Stimulated activated naive CD8-positive, alpha-beta T cell treated with anti-CD3 and anti-CD28 coated beads, Interleukin-15, amount 100 ng/mL, for 72 hours (primary cell): ENCODE measurements around the gene ANKRD23.

Source experiments
- ATAC-seq: fragments of 150-1000 bp; cut with Tn5 transposase; 2 replicates; pipeline ENCODE4 v1.10.0; 2021; ENCODE audit warnings: mild to moderate bottlenecking, moderate library complexity
- DNase-seq, 2 donors: peaks; one replicate each; pipeline ENCODE4 v3.0.0; 2021 to 2022
- H3K27ac Mint-ChIP-seq, 2 donors: one replicate each; pipeline ENCODE4 v1.8.0; 2022; ENCODE audit warnings: mild to moderate bottlenecking in 2 of 2, mixed read lengths in 2 of 2, moderate library complexity in 2 of 2
- H3K27me3 Mint-ChIP-seq: one replicate; pipeline ENCODE4 v1.8.0; 2022; ENCODE audit warnings: mixed read lengths
- H3K4me1 Mint-ChIP-seq: one replicate; pipeline ENCODE4 v1.8.0; 2022; ENCODE audit warnings: mild to moderate bottlenecking, mixed read lengths
- H3K4me3 Mint-ChIP-seq, 2 donors: one replicate each; pipeline ENCODE4 v1.8.0; 2022; ENCODE audit warnings: mild to moderate bottlenecking in 2 of 2, mixed read lengths in 2 of 2, moderate library complexity in 1 of 2
- H3K9me3 Mint-ChIP-seq, 2 donors: one replicate each; pipeline ENCODE4 v1.8.0; 2022; ENCODE audit warnings: mixed read lengths in 2 of 2

The ANKRD23 gene

GRCh38 chr2:96859099-96859649, 15.4 kb upstream of the ANKRD23 start:
- Mint-ChIP-seq H3K9me3 (no peaks in the 10 kb centered on the region), H3K4me3 (peak overlapping the region; percentile 85 to 99), H3K4me1 (peaks cover 56% of the 10 kb centered on the region), H3K27me3 (no peaks in the 10 kb centered on the region), H3K27ac (peak overlapping the region in 1 of 2 donors; percentile 72)
- ATAC-seq (no peak), DNase-seq (no peak)

GRCh38 chr2:96857667-96858372, 14.0 kb upstream of the ANKRD23 start, which contains the start of gene ANKRD39:
TSS of gene ANKRD39 (minus strand) at chr2:96858016. CDS start at chr2:96857987, 29 bp downstream.
- H3K4me1 Mint-ChIP-seq, result peaks cover 56% of the 10 kb centered on the region
- peak within 1 kb of the TSS; percentile 85 to 99 for H3K4me3 Mint-ChIP-seq
- no peaks in the 10 kb centered on the region for H3K9me3 Mint-ChIP-seq
- peak; percentile 99 for DNase-seq
- peak within 1 kb of the TSS; percentile 91 to 98 for H3K27ac Mint-ChIP-seq
- ATAC-seq, result peak; percentile 91
- no peaks in the 10 kb centered on the region for H3K27me3 Mint-ChIP-seq

GRCh38 chr2:96856776-96857666, 13.2 kb upstream of the ANKRD23 start:
- Mint-ChIP-seq H3K9me3 (no peaks in the 10 kb centered on the region), H3K4me1 (peaks cover 56% of the 10 kb centered on the region), H3K27ac (peak overlapping the region; percentile 54 to 60), H3K27me3 (no peaks in the 10 kb centered on the region), H3K4me3 (peak overlapping the region; percentile 85 to 99)
- ATAC-seq (peak; percentile 1), DNase-seq (peak in 1 of 2 donors; percentile 44)

- Mint-ChIP-seq H3K27me3 (no peaks in the 10 kb centered on the region), H3K27ac (no peak overlapping the region), H3K9me3 (no peaks in the 10 kb centered on the region), H3K4me1 (peaks cover 28% of the 10 kb centered on the region), H3K4me3 (no peak overlapping the region)
- ATAC-seq (no peak), DNase-seq (no peak)
Observed at GRCh38 chr2:96853321-96853720, 9.5 kb upstream of the ANKRD23 start.

GRCh38 chr2:96852667-96853066, 8.8 kb upstream of the ANKRD23 start:
- Mint-ChIP-seq H3K9me3 (no peaks in the 10 kb centered on the region), H3K27me3 (no peaks in the 10 kb centered on the region), H3K4me1 (peaks cover 25% of the 10 kb centered on the region), H3K4me3 (no peak overlapping the region), H3K27ac (peak overlapping the region in 1 of 2 donors; percentile 1)
- ATAC-seq, result no peak
- DNase-seq, result no peak

GRCh38 chr2:96848264-96848663, 4.4 kb upstream of the ANKRD23 start:
- H3K27me3 Mint-ChIP-seq, result no peaks in the 10 kb centered on the region
- no peak overlapping the region for H3K4me3 Mint-ChIP-seq
- H3K27ac Mint-ChIP-seq, result no peak overlapping the region
- no peak for DNase-seq
- no peak for ATAC-seq
- no peaks in the 10 kb centered on the region for H3K9me3 Mint-ChIP-seq
- H3K4me1 Mint-ChIP-seq, result no peaks in the 10 kb centered on the region

- DNase-seq, result no peak
- Mint-ChIP-seq H3K4me1 (no peaks in the 10 kb centered on the region), H3K4me3 (no peak overlapping the region), H3K9me3 (no peaks in the 10 kb centered on the region), H3K27me3 (no peaks in the 10 kb centered on the region), H3K27ac (peak overlapping the region in 1 of 2 donors; percentile 27)
- ATAC-seq, result no peak
Observed at GRCh38 chr2:96847586-96847985, 3.8 kb upstream of the ANKRD23 start.

- H3K27me3 Mint-ChIP-seq, result no peaks in the 10 kb centered on the region
- ATAC-seq (no peak), DNase-seq (no peak)
- H3K9me3 Mint-ChIP-seq, result no peaks in the 10 kb centered on the region
- H3K4me1 Mint-ChIP-seq, result no peaks in the 10 kb centered on the region
- H3K27ac Mint-ChIP-seq, result no peak overlapping the region
- no peak overlapping the region for H3K4me3 Mint-ChIP-seq
Observed at GRCh38 chr2:96846825-96847224, 3.0 kb upstream of the ANKRD23 start.

- peaks cover 18% of the 10 kb centered on the region for H3K4me1 Mint-ChIP-seq
- DNase-seq (no peak), ATAC-seq (no peak)
- H3K27me3 Mint-ChIP-seq, result no peaks in the 10 kb centered on the region
- no peak overlapping the region for H3K4me3 Mint-ChIP-seq
- H3K9me3 Mint-ChIP-seq, result no peaks in the 10 kb centered on the region
- H3K27ac Mint-ChIP-seq, result peak overlapping the region in 1 of 2 donors; percentile 50
Observed at GRCh38 chr2:96844405-96844808, 586 bp upstream of the ANKRD23 start.

- Mint-ChIP-seq H3K27ac (peak overlapping the region in 1 of 2 donors; percentile 72), H3K27me3 (no peaks in the 10 kb centered on the region), H3K9me3 (no peaks in the 10 kb centered on the region), H3K4me3 (no peak overlapping the region), H3K4me1 (peaks cover 26% of the 10 kb centered on the region)
- no peak for ATAC-seq
- no peak for DNase-seq
Observed at GRCh38 chr2:96842600-96842999, 1.2 kb downstream of the ANKRD23 start.

GRCh38 chr2:96841701-96842495, 1.9 kb downstream of the ANKRD23 start:
- Mint-ChIP-seq H3K4me1 (peaks cover 26% of the 10 kb centered on the region), H3K4me3 (no peak overlapping the region), H3K27me3 (no peaks in the 10 kb centered on the region), H3K9me3 (no peaks in the 10 kb centered on the region), H3K27ac (peak overlapping the region in 1 of 2 donors; percentile 72)
- DNase-seq (no peak), ATAC-seq (no peak)

GRCh38 chr2:96839875-96840850, 3.7 kb downstream of the ANKRD23 start:
- H3K4me3 Mint-ChIP-seq, result peak overlapping the region; percentile 22 to 61
- peaks cover 26% of the 10 kb centered on the region for H3K4me1 Mint-ChIP-seq
- no peaks in the 10 kb centered on the region for H3K27me3 Mint-ChIP-seq
- H3K9me3 Mint-ChIP-seq, result no peaks in the 10 kb centered on the region
- peak; percentile 13 for ATAC-seq
- H3K27ac Mint-ChIP-seq, result peak overlapping the region in 1 of 2 donors; percentile 67
- DNase-seq, result no peak

- peak; percentile 95 for ATAC-seq
- no peaks in the 10 kb centered on the region for H3K9me3 Mint-ChIP-seq
- DNase-seq, result peak; percentile 62 to 84
Observed at GRCh38 chr2:96839293-96839874, 4.4 kb downstream of the ANKRD23 start.

More at GRCh38 chr2:96839293-96839874, 4.4 kb downstream of the ANKRD23 start:
- peak overlapping the region; percentile 67 to 84 for H3K4me3 Mint-ChIP-seq
- H3K27ac Mint-ChIP-seq, result peak overlapping the region in 1 of 2 donors; percentile 67
- no peaks in the 10 kb centered on the region for H3K27me3 Mint-ChIP-seq
- peaks cover 26% of the 10 kb centered on the region for H3K4me1 Mint-ChIP-seq
